HCT116 (cell line): ENCODE results near the gene IMPA2.
"Not testable (repeated sequence)": the region's sequence is repeated elsewhere in the genome, so short reads cannot be mapped to it uniquely, and the experiment has no call there.

Experiments used
- CTCF ChIP-seq, 3 experiments: fragments of 200-600 bp in 1 of 3; sonication (generic) in 1 of 3; IDR thresholded peaks in 2 of 3; conservative IDR thresholded peaks in 1 of 3; 2 replicates each; pipeline ENCODE4 v1.5.1; 2012 to 2017; ENCODE audit warnings: low read depth in 2 of 3, low read length in 2 of 3, antibody characterized with exemption in 1 of 3, borderline replicate concordance in 1 of 3, control low read depth in 1 of 3, mild to moderate bottlenecking in 1 of 3, mixed read lengths in 1 of 3, mixed run types in 1 of 3, moderate library complexity in 1 of 3; ENCODE audit not compliant: insufficient read depth in 1 of 3
- ELF1 ChIP-seq: IDR thresholded peaks from 2 replicates; pipeline ENCODE4 v1.6.1; 2012; ENCODE audit warnings: low read depth, borderline replicate concordance
- EZH2 ChIP-seq: fragments of 200-600 bp; sonication (generic); IDR thresholded peaks from 2 replicates; pipeline ENCODE4 v1.6.1; 2017; ENCODE audit warnings: antibody characterized with exemption, mixed run types
- FOSL1 ChIP-seq: IDR thresholded peaks from 2 replicates; pipeline ENCODE4 v1.6.1; 2012; ENCODE audit warnings: low read depth
- JUND ChIP-seq: IDR thresholded peaks from 2 replicates; pipeline ENCODE4 v1.6.1; 2012
- POLR2A ChIP-seq: IDR thresholded peaks from 2 replicates; pipeline ENCODE4 v1.7.0; 2011; ENCODE audit warnings: borderline replicate concordance; ENCODE audit not compliant: insufficient read depth, insufficient read length; ENCODE audit errors: extremely low read depth
- RAD21 ChIP-seq: IDR thresholded peaks from 2 replicates; pipeline ENCODE4 v1.6.1; 2012; ENCODE audit warnings: low read depth, mild to moderate bottlenecking
- ZFX ChIP-seq: fragments of 450-650 bp; IDR thresholded peaks from 2 replicates; pipeline ENCODE4 v1.6.1; 2017
- ZNF274 ChIP-seq: fragments of 200-500 bp; sonication (Bioruptor generic); IDR thresholded peaks from 2 replicates; pipeline ENCODE4 v1.6.1; 2014; ENCODE audit warnings: mild to moderate bottlenecking, low read depth, low read length, inconsistent platforms

- not testable (repeated sequence) for TF ChIP-seq CTCF (IDR thresholded peaks at IDR 0.05 in 2 of 3, conservative IDR thresholded peaks at IDR 0.05 in 1 of 3; ENCODE audit: borderline replicate concordance in 1 of 3, insufficient read depth in 1 of 3, low read depth in 2 of 3, low read length in 2 of 3); ELF1; FOSL1; ZNF274; EZH2; JUND; ZFX; RAD21; POLR2A
Observed at GRCh38 chr18:12071066-12071465, 89.8 kb downstream of the IMPA2 start.
